ENCODE data around the gene CREB1. TPM values are rescaled to one million over a fixed set of nuclear protein-coding genes. Genes with fewer than 3 reads are reported as not detected.

CREB1 gene
- total RNA-seq, 1 experiment from 2014 or later = 81.4 TPM

DNA sequence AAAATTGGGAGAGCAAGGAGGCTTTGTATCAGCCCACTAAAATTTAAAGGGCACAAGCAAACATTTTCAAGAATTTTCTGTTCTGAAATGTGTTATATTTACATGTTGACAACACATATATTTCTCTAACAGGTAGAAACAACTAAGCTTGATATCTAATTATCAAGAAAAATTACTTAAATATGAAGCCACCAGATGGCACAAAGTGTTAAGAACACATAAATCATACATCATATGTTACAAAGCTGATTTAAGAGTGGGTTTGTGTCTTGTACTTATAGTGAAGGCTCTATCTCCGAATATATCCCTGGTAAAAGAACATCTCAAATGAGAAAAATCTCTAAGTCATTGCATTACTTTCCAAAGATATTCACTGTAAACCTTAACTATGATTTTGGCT is 19.6 kb upstream of the CREB1 start:
- BruUV-seq (replicated peaks) = no TSS peak
- TF ChIP-seq, protein P1, sequence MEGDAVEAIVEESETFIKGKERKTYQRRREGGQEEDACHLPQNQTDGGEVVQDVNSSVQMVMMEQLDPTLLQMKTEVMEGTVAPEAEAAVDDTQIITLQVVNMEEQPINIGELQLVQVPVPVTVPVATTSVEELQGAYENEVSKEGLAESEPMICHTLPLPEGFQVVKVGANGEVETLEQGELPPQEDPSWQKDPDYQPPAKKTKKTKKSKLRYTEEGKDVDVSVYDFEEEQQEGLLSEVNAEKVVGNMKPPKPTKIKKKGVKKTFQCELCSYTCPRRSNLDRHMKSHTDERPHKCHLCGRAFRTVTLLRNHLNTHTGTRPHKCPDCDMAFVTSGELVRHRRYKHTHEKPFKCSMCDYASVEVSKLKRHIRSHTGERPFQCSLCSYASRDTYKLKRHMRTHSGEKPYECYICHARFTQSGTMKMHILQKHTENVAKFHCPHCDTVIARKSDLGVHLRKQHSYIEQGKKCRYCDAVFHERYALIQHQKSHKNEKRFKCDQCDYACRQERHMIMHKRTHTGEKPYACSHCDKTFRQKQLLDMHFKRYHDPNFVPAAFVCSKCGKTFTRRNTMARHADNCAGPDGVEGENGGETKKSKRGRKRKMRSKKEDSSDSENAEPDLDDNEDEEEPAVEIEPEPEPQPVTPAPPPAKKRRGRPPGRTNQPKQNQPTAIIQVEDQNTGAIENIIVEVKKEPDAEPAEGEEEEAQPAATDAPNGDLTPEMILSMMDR (IDR thresholded peaks at IDR 0.05; ENCODE audit: unreplicated experiment) = no peak
- no peaks in the 10 kb centered on the region for H3K27me3 Mint-ChIP-seq (ENCODE audit: unreplicated experiment)
- peaks cover 17% of the 10 kb centered on the region for H3K4me1 Mint-ChIP-seq (ENCODE audit: low read depth, unreplicated experiment)
- H3K9me3 Mint-ChIP-seq (ENCODE audit: low read depth, unreplicated experiment) = no peaks in the 10 kb centered on the region
- CTCF ChIA-PET = no interaction called here
- no peak for DNase-seq
- H3K36me3 Mint-ChIP-seq (ENCODE audit: insufficient read depth, unreplicated experiment) = no peaks in the 10 kb centered on the region
- intact Hi-C loops (cut with micrococcal nuclease; ENCODE audit: unreplicated experiment) = no loop called here
- no peak overlapping the region for H3K27ac Mint-ChIP-seq (ENCODE audit: unreplicated experiment)
- no peak overlapping the region for H3K4me3 Mint-ChIP-seq (ENCODE audit: low read depth, unreplicated experiment)

DNA sequence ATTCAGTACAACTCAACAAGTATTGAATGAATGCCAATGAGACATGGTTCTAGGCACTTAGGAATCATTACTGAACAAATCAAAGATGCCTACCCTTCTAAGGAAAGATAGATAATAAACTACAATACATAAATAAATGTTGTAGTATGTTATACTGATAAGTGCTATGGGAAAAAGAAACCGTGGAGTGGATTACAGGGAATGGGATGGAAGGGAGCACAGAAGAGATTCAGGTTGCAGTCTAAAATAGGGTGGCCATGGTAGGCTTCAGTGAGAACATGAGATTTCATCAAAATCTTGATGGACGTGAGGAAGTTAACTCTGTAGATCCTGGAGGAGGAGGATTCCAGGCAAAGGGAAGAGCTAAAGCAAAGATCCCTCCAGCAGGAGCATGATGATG is 17.9 kb upstream of the CREB1 start:
- H3K27ac Mint-ChIP-seq (ENCODE audit: unreplicated experiment) = no peak overlapping the region
- CTCF ChIA-PET = no interaction called here
- no TSS peak for BruUV-seq (replicated peaks)
- no peak overlapping the region for H3K4me3 Mint-ChIP-seq (ENCODE audit: low read depth, unreplicated experiment)
- H3K27me3 Mint-ChIP-seq (ENCODE audit: unreplicated experiment) = no peaks in the 10 kb centered on the region
- H3K36me3 Mint-ChIP-seq (ENCODE audit: insufficient read depth, unreplicated experiment) = no peaks in the 10 kb centered on the region
- H3K4me1 Mint-ChIP-seq (ENCODE audit: low read depth, unreplicated experiment) = peaks cover under 1% of the 10 kb centered on the region
- DNase-seq = no peak
- TF ChIP-seq, protein P1 (IDR thresholded peaks at IDR 0.05; ENCODE audit: unreplicated experiment) = no peak
- no peaks in the 10 kb centered on the region for H3K9me3 Mint-ChIP-seq (ENCODE audit: low read depth, unreplicated experiment)
- intact Hi-C loops (cut with micrococcal nuclease; ENCODE audit: unreplicated experiment) = no loop called here

DNA sequence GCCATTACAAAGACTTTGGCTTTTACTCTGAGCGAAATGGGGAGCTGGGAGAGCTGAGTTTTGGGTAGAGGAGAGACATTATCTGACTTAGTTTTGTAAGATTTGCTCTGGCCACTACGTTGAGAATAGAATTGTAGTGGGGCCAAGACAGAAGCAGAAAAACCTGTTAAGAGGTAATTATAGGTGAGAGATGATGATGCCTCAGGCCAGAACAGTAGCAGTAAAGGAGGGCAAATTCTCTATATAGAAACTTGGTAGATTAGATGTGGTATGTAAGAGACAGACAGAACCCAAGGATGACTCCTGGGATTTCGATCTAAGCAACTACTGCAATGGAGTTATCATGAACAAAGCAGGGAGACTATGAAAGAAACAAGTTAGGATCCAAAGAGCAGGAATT is 17.4 kb upstream of the CREB1 start:
- TF ChIP-seq, protein P1 (IDR thresholded peaks at IDR 0.05; ENCODE audit: unreplicated experiment) = no peak
- DNase-seq = no peak
- Mint-ChIP-seq H3K4me3 (ENCODE audit: low read depth, unreplicated experiment) (no peak overlapping the region), H3K27me3 (ENCODE audit: unreplicated experiment) (no peaks in the 10 kb centered on the region), H3K9me3 (ENCODE audit: low read depth, unreplicated experiment) (no peaks in the 10 kb centered on the region), H3K27ac (ENCODE audit: unreplicated experiment) (no peak overlapping the region), H3K36me3 (ENCODE audit: insufficient read depth, unreplicated experiment) (no peaks in the 10 kb centered on the region), H3K4me1 (ENCODE audit: low read depth, unreplicated experiment) (no peaks in the 10 kb centered on the region)
- intact Hi-C loops (cut with micrococcal nuclease; ENCODE audit: unreplicated experiment) = no loop called here
- CTCF ChIA-PET = no interaction called here
- no TSS peak for BruUV-seq (replicated peaks)

DNA sequence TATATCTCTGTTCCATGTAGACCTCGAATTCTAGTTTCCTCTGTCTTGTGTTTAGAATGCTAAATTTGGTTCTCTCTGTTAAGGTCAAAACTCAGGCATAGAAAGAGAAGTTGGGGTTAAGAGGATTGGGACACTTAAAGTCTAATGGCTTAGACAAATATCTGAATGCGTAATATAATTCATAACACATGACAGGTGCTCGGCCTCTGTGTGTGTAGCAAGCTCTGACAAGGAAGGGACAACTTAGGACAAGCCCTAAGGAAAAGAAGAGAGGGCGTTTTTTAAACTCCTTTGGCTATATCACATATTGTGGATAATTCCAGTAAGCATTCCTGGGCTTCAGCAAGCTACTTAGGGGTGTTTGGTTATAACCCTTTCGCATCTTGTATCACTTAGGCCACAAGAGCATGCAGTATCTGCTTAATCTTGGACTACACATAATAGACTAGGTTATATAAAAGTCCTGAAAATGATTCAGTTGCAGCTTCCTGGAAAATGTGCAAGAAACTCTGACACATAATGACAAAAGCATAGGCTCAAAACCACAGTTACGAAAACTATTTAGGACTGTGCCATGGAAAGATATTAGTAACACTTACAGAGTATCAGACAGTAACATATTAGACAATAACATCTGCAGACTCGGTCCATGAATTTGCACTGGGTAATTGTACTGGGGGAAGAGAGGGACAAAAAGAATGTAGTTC is 16.1 kb upstream of the CREB1 start:
- intact Hi-C loops (cut with micrococcal nuclease; ENCODE audit: unreplicated experiment) = no loop called here
- H3K36me3 Mint-ChIP-seq (ENCODE audit: insufficient read depth, unreplicated experiment) = no peaks in the 10 kb centered on the region
- no peaks in the 10 kb centered on the region for H3K27me3 Mint-ChIP-seq (ENCODE audit: unreplicated experiment)
- CTCF ChIA-PET = no interaction called here
- no peak for DNase-seq
- H3K4me1 Mint-ChIP-seq (ENCODE audit: low read depth, unreplicated experiment) = no peaks in the 10 kb centered on the region
- no peaks in the 10 kb centered on the region for H3K9me3 Mint-ChIP-seq (ENCODE audit: low read depth, unreplicated experiment)
- TF ChIP-seq, protein P1 (IDR thresholded peaks at IDR 0.05; ENCODE audit: unreplicated experiment) = no peak
- no peak overlapping the region for H3K4me3 Mint-ChIP-seq (ENCODE audit: low read depth, unreplicated experiment)
- H3K27ac Mint-ChIP-seq (ENCODE audit: unreplicated experiment) = no peak overlapping the region
- BruUV-seq (replicated peaks) = no TSS peak

Measured in Calu3 (cell line).